Measurements from ENCODE around the gene OLFM2.

OLFM2 gene

DNA sequence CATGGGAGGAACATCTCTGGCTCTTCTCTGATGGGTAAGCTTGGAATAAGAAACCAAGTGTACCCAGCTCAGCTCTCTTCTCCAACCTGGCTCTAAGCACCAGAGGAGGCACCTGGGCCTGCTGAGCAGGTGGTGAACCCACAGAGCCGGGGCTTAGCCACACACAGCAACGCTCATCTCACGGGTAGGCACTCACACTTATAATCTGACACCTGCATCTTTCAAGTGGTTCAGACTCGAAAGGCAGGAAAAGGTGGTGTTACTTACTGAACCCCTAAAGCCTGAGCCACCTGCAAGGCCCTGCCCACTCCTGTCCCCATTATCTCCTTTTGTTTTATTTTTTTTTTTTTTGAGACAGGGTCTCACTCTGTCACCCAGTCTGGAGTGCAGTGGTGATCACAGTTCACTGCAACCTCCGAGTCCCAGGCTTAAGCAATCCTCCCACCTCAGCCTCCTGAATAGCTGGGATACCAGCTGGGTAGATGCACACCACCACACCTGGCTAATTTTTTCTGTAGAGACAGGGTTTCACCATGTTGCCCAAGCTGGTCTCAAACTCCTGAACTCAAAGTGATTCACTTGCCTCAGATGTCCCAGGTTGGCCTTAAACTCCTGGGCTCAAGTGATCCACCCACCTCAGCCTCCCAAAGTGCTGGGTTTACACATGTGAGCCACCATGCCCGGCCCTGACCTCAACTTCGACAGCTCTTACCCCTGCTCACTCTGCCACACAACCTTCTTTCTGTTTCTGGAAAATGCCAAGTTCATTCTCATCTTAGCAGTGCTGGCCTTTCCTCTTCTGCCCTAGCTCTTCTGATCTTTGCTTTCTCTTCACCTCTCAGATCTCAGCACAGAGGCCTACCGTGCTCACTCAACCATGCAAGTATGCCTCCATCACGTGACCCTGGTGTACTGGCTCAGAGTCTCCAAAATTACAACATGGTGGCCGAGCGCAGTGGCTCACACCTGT lies 127.2 kb downstream of the OLFM2 start:
- Histone ChIP-seq H3K27ac (ENCODE audit: low read length) (no peak overlapping the region), H3K9ac (ENCODE audit: low read length) (no peak overlapping the region), H3K4me2 (ENCODE audit: low read length) (no peak overlapping the region)

GRCh38 chr19:9806803-9807202 lies 129.5 kb downstream of the OLFM2 start:
- Histone ChIP-seq H3K4me3 (ENCODE audit: low read length) (no peak overlapping the region), H3K79me2 (ENCODE audit: low read length) (no peaks in the 10 kb centered on the region), H3K9me3 (ENCODE audit: insufficient read depth, low read length) (no peaks in the 10 kb centered on the region), H2AFZ (ENCODE audit: low read depth, low read length) (no peak overlapping the region), H3K27ac (ENCODE audit: low read length) (no peak overlapping the region), H3K4me1 (ENCODE audit: low read length) (no peaks in the 10 kb centered on the region), H3K4me2 (ENCODE audit: low read length) (no peak overlapping the region), H3K27me3 (ENCODE audit: low read depth, low read length) (no peaks in the 10 kb centered on the region), H4K20me1 (ENCODE audit: insufficient read depth, low read length) (no peaks in the 10 kb centered on the region), H3K9ac (ENCODE audit: low read length) (no peak overlapping the region), H3K36me3 (replicated peaks; ENCODE audit: low read depth, low read length) (peaks cover 28% of the 10 kb centered on the region)
- TF ChIP-seq, protein P1, sequence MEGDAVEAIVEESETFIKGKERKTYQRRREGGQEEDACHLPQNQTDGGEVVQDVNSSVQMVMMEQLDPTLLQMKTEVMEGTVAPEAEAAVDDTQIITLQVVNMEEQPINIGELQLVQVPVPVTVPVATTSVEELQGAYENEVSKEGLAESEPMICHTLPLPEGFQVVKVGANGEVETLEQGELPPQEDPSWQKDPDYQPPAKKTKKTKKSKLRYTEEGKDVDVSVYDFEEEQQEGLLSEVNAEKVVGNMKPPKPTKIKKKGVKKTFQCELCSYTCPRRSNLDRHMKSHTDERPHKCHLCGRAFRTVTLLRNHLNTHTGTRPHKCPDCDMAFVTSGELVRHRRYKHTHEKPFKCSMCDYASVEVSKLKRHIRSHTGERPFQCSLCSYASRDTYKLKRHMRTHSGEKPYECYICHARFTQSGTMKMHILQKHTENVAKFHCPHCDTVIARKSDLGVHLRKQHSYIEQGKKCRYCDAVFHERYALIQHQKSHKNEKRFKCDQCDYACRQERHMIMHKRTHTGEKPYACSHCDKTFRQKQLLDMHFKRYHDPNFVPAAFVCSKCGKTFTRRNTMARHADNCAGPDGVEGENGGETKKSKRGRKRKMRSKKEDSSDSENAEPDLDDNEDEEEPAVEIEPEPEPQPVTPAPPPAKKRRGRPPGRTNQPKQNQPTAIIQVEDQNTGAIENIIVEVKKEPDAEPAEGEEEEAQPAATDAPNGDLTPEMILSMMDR (IDR thresholded peaks at IDR 0.05; ENCODE audit: low read depth, low read length), result no peak
- TF ChIP-seq EZH2phosphoT487 (IDR thresholded peaks at IDR 0.05; ENCODE audit: low read depth), result no peak

More for the DNA sequence above, 127.2 kb downstream of the OLFM2 start:
- H3K79me2 ChIP-seq (ENCODE audit: low read length), result no peaks in the 10 kb centered on the region
- H3K27me3 ChIP-seq (ENCODE audit: low read depth, low read length), result no peaks in the 10 kb centered on the region
- no peaks in the 10 kb centered on the region for H4K20me1 ChIP-seq (ENCODE audit: insufficient read depth, low read length)
- H3K4me3 ChIP-seq (ENCODE audit: low read length), result no peak overlapping the region
- H2AFZ ChIP-seq (ENCODE audit: low read depth, low read length), result no peak overlapping the region
- no peak for TF ChIP-seq EZH2phosphoT487 (IDR thresholded peaks at IDR 0.05; ENCODE audit: low read depth)
- TF ChIP-seq, protein P1 (IDR thresholded peaks at IDR 0.05; ENCODE audit: low read depth, low read length), result no peak
- H3K36me3 ChIP-seq (replicated peaks; ENCODE audit: low read depth, low read length), result peaks cover 31% of the 10 kb centered on the region
- H3K4me1 ChIP-seq (ENCODE audit: low read length), result no peaks in the 10 kb centered on the region
- no peaks in the 10 kb centered on the region for H3K9me3 ChIP-seq (ENCODE audit: insufficient read depth, low read length)
